D721Med (cell line): ENCODE results near the gene TRERF1.

ENCODE experiments used
- DNase-seq: peaks from one replicate; pipeline ENCODE4 v3.0.0; 2011; ENCODE audit warnings: low spot score; ENCODE audit not compliant: insufficient read length
- FAIRE-seq: peaks from 2 replicates; lab custom pipeline; 2011; peaks lifted over from hg19 to GRCh38; lab: Jason Lieb, UNC
- CTCF ChIP-seq: IDR thresholded peaks from 2 replicates; pipeline ENCODE4 v1.5.1; 2012; ENCODE audit warnings: mild to moderate bottlenecking, control low read depth; ENCODE audit not compliant: insufficient read depth; ENCODE audit errors: missing control alignments

Gene TRERF1

GRCh38 chr6:42409581-42409980, 42.1 kb downstream of the TRERF1 start:
- no peak for TF ChIP-seq CTCF
- FAIRE-seq: no peak
- no peak for DNase-seq

GRCh38 chr6:42407379-42407778, 44.3 kb downstream of the TRERF1 start:
- TF ChIP-seq CTCF: no peak
- no peak for DNase-seq
- no peak for FAIRE-seq

GRCh38 chr6:42406306-42407280, 45.1 kb downstream of the TRERF1 start:
- DNase-seq: no peak
- no peak for FAIRE-seq
- no peak for TF ChIP-seq CTCF

GRCh38 chr6:42405021-42405420, 46.7 kb downstream of the TRERF1 start:
- DNase-seq: no peak
- no peak for FAIRE-seq
- TF ChIP-seq CTCF: no peak

GRCh38 chr6:42404484-42404883, 47.2 kb downstream of the TRERF1 start:
- DNase-seq (no peak), FAIRE-seq (no peak)
- TF ChIP-seq CTCF: no peak

GRCh38 chr6:42403831-42404230, 47.9 kb downstream of the TRERF1 start:
- no peak for DNase-seq
- TF ChIP-seq CTCF: no peak
- FAIRE-seq: no peak

GRCh38 chr6:42403421-42403820, 48.3 kb downstream of the TRERF1 start:
- DNase-seq (no peak), FAIRE-seq (no peak)
- no peak for TF ChIP-seq CTCF
